Smooth muscle cell (in vitro differentiated cells): ENCODE data around the gene PXMP4. TPM values are rescaled to one million over a fixed set of nuclear protein-coding genes. Genes with fewer than 3 reads are reported as not detected.

Source experiments
- DNase-seq: peaks from one replicate; lab custom pipeline; 2025; ENCODE audit not compliant: unreplicated experiment; lab: John Stamatoyannopoulos, UW
- H2AFZ ChIP-seq: fragments of 200-600 bp; sonication (generic); 2 replicates; pipeline ENCODE4 v1.6.0; 2016; ENCODE audit warnings: antibody characterized with exemption, low read depth, mild to moderate bottlenecking
- H3F3A ChIP-seq: fragments of 200-600 bp; sonication (generic); 2 replicates; pipeline ENCODE4 v1.6.0; 2017; ENCODE audit warnings: antibody characterized with exemption, low read depth
- H3K27ac ChIP-seq: fragments of 200-600 bp; sonication (generic); 2 replicates; pipeline ENCODE4 v1.5.1; 2016; ENCODE audit warnings: low read depth, mild to moderate bottlenecking
- H3K27me3 ChIP-seq: fragments of 200-600 bp; sonication (generic); 2 replicates; pipeline ENCODE4 v1.6.1; 2016; ENCODE audit warnings: low read depth, mild to moderate bottlenecking
- H3K36me3 ChIP-seq: fragments of 200-600 bp; sonication (generic); 2 replicates; pipeline ENCODE4 v1.5.1; 2016; ENCODE audit warnings: low read depth
- H3K4me1 ChIP-seq: fragments of 200-600 bp; sonication (generic); 2 replicates; pipeline ENCODE4 v1.5.1; 2016; ENCODE audit warnings: low read depth
- H3K4me2 ChIP-seq: fragments of 200-600 bp; sonication (generic); 2 replicates; pipeline ENCODE4 v1.6.0; 2016; ENCODE audit warnings: mild to moderate bottlenecking
- H3K4me3 ChIP-seq: fragments of 200-600 bp; sonication (generic); 2 replicates; pipeline ENCODE4 v1.5.1; 2016; ENCODE audit warnings: mild to moderate bottlenecking
- H3K79me2 ChIP-seq: fragments of 200-600 bp; sonication (generic); 2 replicates; pipeline ENCODE4 v1.6.0; 2016; ENCODE audit warnings: low read depth, mild to moderate bottlenecking
- H3K9ac ChIP-seq: fragments of 200-600 bp; sonication (generic); 2 replicates; pipeline ENCODE4 v1.6.0; 2016; ENCODE audit warnings: low read depth
- H3K9me3 ChIP-seq: fragments of 200-600 bp; sonication (generic); replicated peaks from 2 replicates; pipeline ENCODE4 v1.5.1; 2016; ENCODE audit warnings: low read depth
- H4K20me1 ChIP-seq: fragments of 200-600 bp; sonication (generic); 2 replicates; pipeline ENCODE4 v1.6.0; 2016; ENCODE audit warnings: low read depth
- CTCF ChIP-seq: fragments of 200-600 bp; sonication (generic); IDR thresholded peaks from 2 replicates; pipeline ENCODE4 v1.5.1; 2017; ENCODE audit warnings: borderline replicate concordance, mild to moderate bottlenecking, antibody characterized with exemption; ENCODE audit not compliant: insufficient read depth, poor library complexity, severe bottlenecking
- WGBS: methylation state at CpG from one replicate; pipeline ENCODE4 v1.1.7; 2016; ENCODE audit warnings: low lambda C conversion rate; 5-methylcytosine and 5-hydroxymethylcytosine counted together
- polyA plus RNA-seq: library from polyadenylated mRNA; unstranded; fragments of >200 nt; fragmentation: Nextera tagmentation; extraction: Ambion mirVana; gene quantifications from 2 replicates; pipeline ENCODE4 v1.2.1, GENCODE V29; 2016
- total RNA-seq: library from RNA; depleted of rRNA; stranded (reverse); fragments of >200 nt; gene quantifications from 2 replicates; pipeline ENCODE4 v1.2.3, GENCODE V29; 2014

Gene PXMP4
- total and polyA plus RNA-seq, 2 experiments from 2014 or later = 2.6 to 8.1 TPM

- no peak overlapping the region for H3K4me3 ChIP-seq
- H3K79me2 ChIP-seq = peaks cover 8% of the 10 kb centered on the region
- no peaks in the 10 kb centered on the region for H3K9me3 ChIP-seq
- H4K20me1 ChIP-seq = no peaks in the 10 kb centered on the region
- H3K27me3 ChIP-seq = no peaks in the 10 kb centered on the region
- H3K36me3 ChIP-seq = no peaks in the 10 kb centered on the region
- TF ChIP-seq CTCF = no peak
- no peak overlapping the region for H2AFZ ChIP-seq
- H3K9ac ChIP-seq = peak overlapping the region; percentile 8
- no peak for DNase-seq
- peak overlapping the region; percentile 65 for H3K27ac ChIP-seq
- peaks cover 27% of the 10 kb centered on the region for H3F3A ChIP-seq
- no peak overlapping the region for H3K4me2 ChIP-seq
- 94% methylated on average over 3 of the region's 3 CpGs for WGBS
- peaks cover 3% of the 10 kb centered on the region for H3K4me1 ChIP-seq
Measured at GRCh38 chr20:33687993-33688937, 31.8 kb downstream of the PXMP4 start.

- peaks cover 27% of the 10 kb centered on the region for H3F3A ChIP-seq
- H3K9ac ChIP-seq = peak overlapping the region; percentile 8
- DNase-seq = no peak
- peaks cover 3% of the 10 kb centered on the region for H3K4me1 ChIP-seq
- no peak overlapping the region for H2AFZ ChIP-seq
- H3K27ac ChIP-seq = peak overlapping the region; percentile 65
- no peak overlapping the region for H3K4me3 ChIP-seq
- no peak for TF ChIP-seq CTCF
- H3K36me3 ChIP-seq = no peaks in the 10 kb centered on the region
- peaks cover 8% of the 10 kb centered on the region for H3K79me2 ChIP-seq
- WGBS = 65% methylated on average over 8 of the region's 8 CpGs
- H3K9me3 ChIP-seq = no peaks in the 10 kb centered on the region
- no peaks in the 10 kb centered on the region for H4K20me1 ChIP-seq
- H3K27me3 ChIP-seq = no peaks in the 10 kb centered on the region
- no peak overlapping the region for H3K4me2 ChIP-seq
Measured at GRCh38 chr20:33687370-33687915, 32.7 kb downstream of the PXMP4 start.

GRCh38 chr20:33686984-33687366 lies 33.1 kb downstream of the PXMP4 start:
- H3K4me1 ChIP-seq = peaks cover 3% of the 10 kb centered on the region
- TF ChIP-seq CTCF = no peak
- H3F3A ChIP-seq = peaks cover 27% of the 10 kb centered on the region
- 82% methylated on average over 14 of the region's 14 CpGs for WGBS
- no peak for DNase-seq
- peak overlapping the region; percentile 65 for H3K27ac ChIP-seq
- no peaks in the 10 kb centered on the region for H4K20me1 ChIP-seq
- H3K79me2 ChIP-seq = peaks cover 8% of the 10 kb centered on the region
- H3K9ac ChIP-seq = no peak overlapping the region
- no peaks in the 10 kb centered on the region for H3K36me3 ChIP-seq
- H2AFZ ChIP-seq = peak overlapping the region; percentile 83
- no peaks in the 10 kb centered on the region for H3K9me3 ChIP-seq
- H3K4me3 ChIP-seq = peak overlapping the region; percentile 52
- H3K4me2 ChIP-seq = peak overlapping the region; percentile 87
- H3K27me3 ChIP-seq = no peaks in the 10 kb centered on the region
